GM18951 (cell line): ENCODE data around the gene PLEKHN1.
"Not testable (repeated sequence)": the region's sequence is repeated elsewhere in the genome, so short reads cannot be mapped to it uniquely, and the experiment has no call there.

ENCODE experiments used
- POLR2A ChIP-seq: IDR thresholded peaks from 4 replicates; pipeline ENCODE4 v1.6.1; 2011; ENCODE audit warnings: mild to moderate bottlenecking; ENCODE audit not compliant: insufficient read length, insufficient read depth; ENCODE audit errors: extremely low read depth
- in situ Hi-C: fragments of 300-500 bp; cut with MboI; formaldehyde crosslinking; loops from one replicate; pipeline ENCODE4 v1.12.0; 2022; ENCODE audit warnings: low sequenced_read_pairs, mixed read lengths, inconsistent platforms; ENCODE audit not compliant: unreplicated experiment

Gene PLEKHN1

DNA sequence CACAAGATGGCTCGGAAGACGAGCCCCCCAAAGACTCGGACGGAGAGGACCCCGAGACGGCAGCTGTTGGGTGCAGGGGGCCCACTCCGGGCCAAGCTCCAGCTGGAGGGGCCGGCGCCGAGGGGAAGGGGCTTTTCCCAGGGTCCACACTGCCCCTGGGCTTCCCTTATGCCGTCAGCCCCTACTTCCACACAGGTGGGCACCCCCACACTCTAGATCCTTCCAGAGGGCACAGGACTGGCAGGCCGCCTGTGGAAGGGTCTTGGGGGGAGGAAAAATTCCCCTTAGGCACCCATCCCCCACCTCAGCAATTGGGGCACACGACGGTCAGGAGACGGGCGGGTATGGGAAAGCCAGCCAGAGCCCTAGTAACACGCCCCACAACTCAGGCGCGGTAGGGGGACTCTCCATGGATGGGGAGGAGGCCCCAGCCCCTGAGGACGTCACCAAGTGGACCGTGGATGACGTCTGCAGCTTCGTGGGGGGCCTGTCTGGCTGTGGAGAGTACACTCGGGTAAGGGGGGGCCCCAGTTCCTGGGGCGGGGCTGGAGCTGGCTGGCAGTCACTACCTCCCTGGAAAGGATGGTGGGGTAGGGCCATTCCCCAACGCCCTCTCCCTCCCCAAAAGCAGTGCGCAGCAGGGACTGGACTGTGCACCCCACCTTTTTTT, 23.3 kb upstream of the PLEKHN1 start:
- TF ChIP-seq POLR2A = peak; percentile 23
- in situ Hi-C loops = no loop called here

DNA sequence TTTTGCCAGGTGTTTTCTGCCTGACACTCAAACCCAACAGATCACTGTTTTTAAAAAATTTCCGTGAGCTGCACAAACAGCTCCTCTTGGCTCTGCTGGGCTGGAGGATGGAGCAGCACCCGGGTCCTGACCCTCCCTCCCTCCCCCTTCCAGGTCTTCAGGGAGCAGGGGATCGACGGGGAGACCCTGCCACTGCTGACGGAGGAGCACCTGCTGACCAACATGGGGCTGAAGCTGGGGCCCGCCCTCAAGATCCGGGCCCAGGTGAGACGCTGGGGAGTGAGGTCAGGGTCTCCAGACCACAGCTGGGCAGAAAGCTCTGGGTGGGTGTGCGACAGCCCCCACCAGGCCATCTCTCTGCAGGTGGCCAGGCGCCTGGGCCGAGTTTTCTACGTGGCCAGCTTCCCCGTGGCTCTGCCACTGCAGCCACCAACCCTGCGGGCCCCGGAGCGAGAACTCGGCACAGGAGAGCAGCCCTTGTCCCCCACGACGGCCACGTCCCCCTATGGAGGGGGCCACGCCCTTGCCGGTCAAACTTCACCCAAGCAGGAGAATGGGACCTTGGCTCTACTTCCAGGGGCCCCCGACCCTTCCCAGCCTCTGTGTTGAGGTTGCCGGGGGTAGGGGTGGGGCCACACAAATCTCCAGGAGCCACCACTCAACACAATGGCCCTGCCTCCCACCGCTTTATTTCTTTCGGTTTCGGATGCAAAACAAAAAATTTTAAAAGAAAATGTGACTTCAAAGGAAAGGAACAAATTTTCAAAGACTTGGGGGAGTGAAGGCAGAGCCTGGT, 22.5 kb upstream of the PLEKHN1 start:
- in situ Hi-C loops = no loop called here
- no peak for TF ChIP-seq POLR2A

DNA sequence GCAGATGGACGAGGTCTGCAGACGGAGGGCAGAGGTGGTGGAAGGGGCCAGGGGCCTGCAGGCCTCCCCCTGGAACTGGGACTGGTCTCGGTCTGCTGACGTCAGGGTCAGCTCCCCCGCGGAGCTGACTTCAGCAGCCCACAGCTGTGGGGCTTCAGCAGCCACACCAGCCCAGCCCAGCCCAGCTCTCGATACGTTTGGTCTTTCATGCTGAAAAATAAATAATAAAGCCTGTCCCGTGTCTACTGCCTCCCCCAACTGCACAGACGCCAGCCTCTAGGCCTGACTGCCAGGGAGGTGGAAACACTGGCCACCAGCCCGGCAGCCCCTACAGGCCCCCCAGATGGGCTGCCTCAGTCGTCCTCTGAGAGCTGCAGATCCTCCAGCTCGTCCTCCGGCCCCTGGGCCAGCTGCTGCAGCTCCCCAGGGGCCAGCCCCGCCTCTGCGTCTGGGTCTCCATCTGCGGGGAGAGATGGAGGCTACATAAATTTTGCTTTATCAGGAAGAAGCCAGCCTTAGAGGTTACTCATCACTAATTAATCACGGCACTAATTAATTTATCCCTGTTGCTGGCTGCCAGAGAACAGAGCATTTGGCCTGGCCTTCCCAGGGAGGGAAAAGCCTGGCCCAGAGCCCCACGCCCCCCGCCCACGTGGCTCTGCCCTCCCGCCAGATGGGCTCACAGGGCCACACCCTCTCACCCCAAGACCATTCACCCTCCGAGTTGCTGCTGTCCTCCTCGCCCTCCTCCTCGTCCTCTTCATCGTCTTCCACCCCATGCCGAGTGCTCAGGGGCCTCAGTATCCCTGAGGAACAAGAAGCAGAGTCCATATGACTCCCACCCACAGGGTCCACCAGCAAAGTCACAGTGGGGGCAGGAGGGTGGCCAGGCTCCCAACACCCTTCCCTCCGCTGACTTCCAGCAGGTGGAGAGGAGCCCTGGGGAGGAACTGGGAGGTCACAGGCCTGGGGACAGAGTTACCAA, 21.6 kb upstream of the PLEKHN1 start:
- in situ Hi-C loops = no loop called here
- TF ChIP-seq POLR2A = no peak

DNA sequence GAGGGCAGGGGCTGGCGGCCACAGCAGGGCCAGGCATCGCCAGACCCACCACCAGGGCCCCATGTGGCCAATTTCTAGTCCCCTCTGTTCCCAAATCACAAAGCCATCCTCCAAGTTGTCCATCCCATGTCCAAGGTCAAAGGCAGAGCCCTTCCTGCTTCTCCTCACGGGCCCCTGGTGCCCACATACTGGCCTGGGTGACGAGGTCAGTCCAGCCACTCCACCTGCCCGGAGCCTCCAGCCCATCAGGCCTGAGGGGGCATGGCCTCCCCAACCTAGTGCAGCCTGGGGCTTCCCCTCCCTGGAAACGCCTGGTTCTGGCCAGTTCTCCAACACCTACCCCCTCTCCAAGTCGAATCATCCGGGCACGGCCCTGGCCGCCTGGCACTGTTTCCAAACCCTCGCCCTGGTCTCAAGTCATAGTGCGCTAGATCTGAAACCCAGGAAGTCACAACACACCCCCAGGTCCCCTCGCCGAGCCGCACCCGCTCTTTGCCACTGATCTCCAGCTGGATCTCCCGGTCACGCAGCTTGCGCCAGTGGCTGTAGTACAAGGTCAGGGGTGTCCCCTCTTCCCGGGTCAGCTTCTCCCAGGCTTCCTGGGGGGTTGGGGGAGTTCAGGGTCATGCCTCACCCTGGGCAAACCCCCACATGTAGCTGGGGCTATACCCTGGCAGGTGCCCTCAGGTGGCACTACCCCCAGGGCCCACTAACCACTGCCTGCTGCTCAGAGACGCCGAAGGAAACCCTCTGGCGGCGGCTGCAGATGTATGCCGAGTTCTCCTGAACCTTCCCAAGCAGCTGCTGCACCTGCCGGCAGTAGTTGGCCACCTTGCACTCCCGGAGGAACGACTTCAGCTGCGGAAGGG, 20.4 kb upstream of the PLEKHN1 start:
- in situ Hi-C loops = no loop called here
- TF ChIP-seq POLR2A = no peak

DNA sequence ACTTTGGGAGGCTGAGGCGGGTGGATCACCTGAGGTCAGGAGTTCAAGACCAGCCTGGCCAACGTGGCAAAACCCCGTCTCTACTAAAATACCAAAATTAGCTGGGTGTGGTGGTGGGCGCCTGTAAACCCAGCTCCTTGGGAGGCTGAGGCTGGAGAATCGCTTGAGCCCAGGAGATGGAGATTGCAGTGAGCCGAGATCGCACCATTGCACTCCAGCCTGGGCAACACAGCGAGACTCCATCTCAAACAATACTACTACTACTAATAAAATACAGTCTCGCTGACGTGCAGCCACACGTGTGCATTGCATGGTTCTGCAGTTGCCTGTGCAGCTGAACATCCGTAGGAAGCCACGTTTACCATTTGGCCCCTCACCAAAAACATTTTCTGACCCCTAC, 19.5 kb upstream of the PLEKHN1 start:
- in situ Hi-C loops = not testable (repeated sequence)

DNA sequence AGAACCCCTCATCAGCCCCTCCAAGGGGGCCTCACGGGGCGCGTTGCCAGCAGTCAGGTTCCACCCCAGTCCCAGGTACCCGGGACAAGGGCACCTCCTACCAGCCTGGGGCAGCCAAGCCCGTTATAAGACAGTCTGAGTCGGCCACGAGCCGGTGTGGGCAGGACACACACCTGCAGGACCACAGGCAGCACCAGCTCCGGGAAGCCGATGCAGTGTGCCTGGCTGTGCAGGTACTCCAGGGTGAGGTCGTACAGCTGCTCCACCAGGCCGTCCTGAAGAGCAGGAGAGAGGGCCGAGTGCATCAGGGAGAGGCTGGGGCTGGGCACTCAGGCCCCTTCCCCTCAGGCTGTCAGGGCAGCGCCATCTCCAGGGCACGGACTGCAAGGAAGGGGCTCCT, 18.3 kb upstream of the PLEKHN1 start:
- in situ Hi-C loops = no loop called here
- TF ChIP-seq POLR2A = no peak

DNA sequence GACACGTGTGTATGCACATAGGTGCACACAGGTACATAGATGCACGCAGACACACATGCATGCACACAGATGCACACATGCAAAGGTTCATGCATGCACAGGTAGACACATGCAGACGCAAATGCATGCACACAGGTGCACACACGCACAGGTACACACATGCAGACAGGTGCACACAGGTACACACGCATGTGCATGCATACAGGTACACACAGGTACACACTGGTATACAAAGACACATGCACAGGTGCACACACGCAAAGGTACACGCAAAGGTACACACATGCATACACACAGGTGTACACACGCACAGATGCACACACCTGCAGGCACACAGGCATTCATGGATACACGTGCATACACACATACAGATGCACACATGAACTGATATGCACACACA, 16.0 kb upstream of the PLEKHN1 start:
- in situ Hi-C loops = no loop called here
- TF ChIP-seq POLR2A = no peak

DNA sequence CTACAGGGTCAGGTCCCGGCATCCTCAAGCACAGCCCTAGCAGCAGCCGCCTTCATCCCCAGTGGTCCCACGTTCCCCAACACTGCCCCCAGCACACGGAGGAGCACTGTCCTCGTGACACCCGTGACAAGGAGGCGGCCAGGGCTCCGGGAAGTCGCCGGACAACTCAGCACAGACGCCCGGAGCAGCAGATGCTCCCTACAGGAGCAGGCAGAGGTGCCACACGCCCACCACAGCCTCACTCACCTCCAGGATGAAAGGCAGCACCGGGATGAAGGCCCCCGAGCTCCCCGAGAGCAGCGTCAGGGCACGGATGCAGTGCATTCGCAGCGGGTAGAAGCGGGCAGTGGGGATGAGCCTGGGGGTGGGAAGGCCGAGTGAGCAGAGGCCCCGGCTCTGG, 15.4 kb upstream of the PLEKHN1 start:
- no peak for TF ChIP-seq POLR2A
- in situ Hi-C loops = no loop called here

DNA sequence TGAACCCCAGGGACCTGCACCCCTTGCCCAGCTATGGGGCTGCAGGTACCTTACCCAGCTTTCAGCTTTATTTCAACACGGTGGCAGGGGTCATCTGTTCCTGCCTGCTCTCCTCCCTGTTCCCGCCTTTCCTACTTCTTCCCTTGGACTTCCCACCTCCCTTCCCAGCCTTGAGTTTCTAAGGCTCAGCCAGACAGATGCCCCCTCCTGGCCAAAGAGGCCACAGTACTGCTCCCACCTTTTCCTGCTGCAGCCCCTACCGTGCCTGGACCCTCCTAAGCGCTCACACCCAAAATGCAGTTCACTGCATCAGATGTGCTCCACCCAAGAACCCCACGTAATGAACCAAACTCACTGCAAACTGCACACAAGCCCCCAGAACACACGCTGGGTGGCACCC, 14.9 kb upstream of the PLEKHN1 start:
- in situ Hi-C loops = no loop called here
- no peak for TF ChIP-seq POLR2A

DNA sequence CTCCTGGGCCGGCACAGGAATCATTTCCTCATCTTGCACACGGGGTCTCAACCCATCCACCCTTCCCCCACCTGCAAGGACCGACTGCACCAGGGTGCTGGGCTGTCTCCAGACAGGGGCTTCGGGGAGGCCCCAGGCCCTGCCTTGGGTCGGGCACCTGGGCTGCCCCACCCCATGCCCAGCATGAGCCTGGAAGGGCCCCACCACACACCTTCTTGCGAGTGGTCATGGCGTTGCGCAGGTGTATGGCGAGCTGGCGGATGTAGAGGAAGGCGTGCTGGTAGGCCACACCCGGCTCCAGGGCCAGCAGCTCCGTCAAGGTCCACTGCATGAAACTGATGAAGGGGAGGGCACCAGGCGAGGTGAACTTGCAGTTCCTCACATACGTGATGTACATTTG, 14.1 kb upstream of the PLEKHN1 start:
- in situ Hi-C loops = no loop called here
- TF ChIP-seq POLR2A = no peak

DNA sequence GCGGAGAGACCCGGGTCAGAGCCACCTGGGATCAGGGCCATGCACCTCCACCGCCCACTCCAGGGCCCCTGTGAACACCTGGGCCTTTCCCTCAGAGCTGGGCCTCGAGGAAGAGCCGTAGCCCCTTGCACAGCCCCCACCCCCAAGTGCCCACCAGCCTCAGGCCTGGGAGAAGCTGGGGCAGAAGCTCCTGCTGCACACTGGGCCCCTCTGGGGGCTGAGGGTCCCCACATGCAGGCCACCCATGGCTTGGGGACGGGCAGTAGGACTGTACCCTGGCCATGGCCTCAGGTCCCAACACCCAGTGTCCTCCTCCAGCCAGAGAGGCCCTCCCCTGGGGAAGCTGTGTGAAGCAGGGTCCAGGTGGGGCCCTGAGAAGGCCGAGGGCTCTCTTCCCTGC, 13.7 kb upstream of the PLEKHN1 start:
- in situ Hi-C loops = no loop called here
- no peak for TF ChIP-seq POLR2A

DNA sequence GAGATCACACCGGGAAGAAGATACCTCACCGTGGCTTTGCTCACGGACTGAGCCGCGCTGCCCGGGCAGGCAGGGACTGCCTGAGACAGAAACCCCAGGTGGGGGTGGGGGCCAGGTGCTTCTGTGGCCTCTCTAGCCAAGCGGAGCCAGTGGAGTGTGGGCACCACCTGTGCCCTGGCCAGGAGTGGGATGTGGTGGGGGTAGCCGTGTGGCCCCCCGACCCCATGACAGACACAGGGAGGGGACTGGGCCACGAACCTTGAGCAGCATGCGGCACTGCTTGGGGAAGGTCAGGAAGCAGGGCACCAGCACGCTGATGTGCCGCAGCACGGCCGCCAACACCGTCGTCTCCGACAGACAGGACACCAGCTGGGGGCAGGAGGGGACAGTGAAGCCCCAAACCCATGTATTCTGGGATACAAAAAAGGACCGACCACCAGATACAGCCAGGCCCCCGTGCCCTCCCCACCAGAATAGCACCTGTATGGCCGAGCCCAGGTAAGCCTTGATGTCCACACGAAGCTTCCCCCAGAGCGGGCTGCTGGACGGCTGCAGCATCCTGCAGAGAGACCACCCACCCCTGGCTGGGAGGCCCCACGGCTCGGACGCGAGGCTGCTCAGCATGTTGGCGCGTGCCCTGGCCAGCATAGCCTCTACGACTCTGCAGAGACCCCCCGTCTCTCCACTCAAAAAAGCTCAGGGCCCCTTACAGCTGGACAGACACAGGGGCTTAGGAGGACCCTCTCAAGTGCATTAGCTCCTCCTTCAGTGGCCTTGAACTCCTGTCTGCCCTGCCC, 12.6 kb upstream of the PLEKHN1 start:
- no peak for TF ChIP-seq POLR2A
- in situ Hi-C loops = no loop called here
